Esophagus muscularis mucosa (tissue), 4 donors: ENCODE data around the gene P2RX2. TPM values are rescaled to one million over a fixed set of nuclear protein-coding genes. Genes with fewer than 3 reads are reported as not detected.

Source experiments
- DNase-seq: peaks from one replicate; pipeline ENCODE4 v3.0.0-alpha.2; 2017; ENCODE audit errors: extremely low spot score
- H3K27ac ChIP-seq, 4 donors: fragments of 200-600 bp; sonication (generic); replicated peaks in 1 of 4; 1 replicate in 3 of 4; 2 replicates in 1 of 4; pipeline ENCODE4 v1.5.1; 2016 to 2019; ENCODE audit warnings: mild to moderate bottlenecking in 1 of 4
- H3K27me3 ChIP-seq, 4 donors: fragments of 200-600 bp; sonication (generic); one replicate each; pipeline versions ENCODE4 v1.5.1 to v1.6.0; 2016 to 2019
- H3K36me3 ChIP-seq, 4 donors: fragments of 200-600 bp; sonication (generic); one replicate each; pipeline ENCODE4 v1.5.1; 2016 to 2019
- H3K4me1 ChIP-seq, 4 donors: fragments of 200-600 bp; sonication (generic); one replicate each; pipeline ENCODE4 v1.5.1; 2016 to 2019
- H3K4me3 ChIP-seq, 4 donors: fragments of 200-600 bp; sonication (generic); 1 replicate in 2 of 4; 2 replicates in 2 of 4; pipeline ENCODE4 v1.5.1; 2016 to 2019; ENCODE audit warnings: mild to moderate bottlenecking in 4 of 4, moderate library complexity in 1 of 4
- H3K9me3 ChIP-seq, 4 donors: fragments of 200-600 bp; sonication (generic); 1 replicate in 3 of 4; 2 replicates in 1 of 4; pipeline ENCODE4 v1.5.1; 2016 to 2019
- CTCF ChIP-seq, 3 experiments: fragments of 200-600 bp in 2 of 3; fragments of 450-650 bp in 1 of 3; sonication (generic) in 2 of 3; IDR thresholded peaks; one replicate each; pipeline ENCODE4 v1.5.1; 2017 to 2019; ENCODE audit warnings: antibody characterized with exemption in 3 of 3, mild to moderate bottlenecking in 2 of 3, moderate library complexity in 1 of 3
- EP300 ChIP-seq: sonication (generic); formaldehyde crosslinking; IDR thresholded peaks from one replicate; pipeline ENCODE4 v1.6.1; 2017; ENCODE audit warnings: antibody characterized with exemption
- POLR2A ChIP-seq: fragments of 450-650 bp; IDR thresholded peaks from one replicate; pipeline ENCODE4 v1.6.1; 2017; ENCODE audit warnings: antibody characterized with exemption, moderate library complexity, mild to moderate bottlenecking, low read depth
- POLR2AphosphoS5 ChIP-seq, 2 donors: sonication (generic); formaldehyde crosslinking; IDR thresholded peaks; one replicate each; pipeline ENCODE4 v1.6.1; 2017; ENCODE audit warnings: antibody characterized with exemption in 2 of 2
- WGBS: methylation state at CpG from one replicate; pipeline ENCODE4 v1.1.5; 2018; 5-methylcytosine and 5-hydroxymethylcytosine counted together
- intact Hi-C: fragments of 100-400 bp; cut with DNase I; formaldehyde crosslinking; loops from one replicate; pipeline ENCODE4 v1.15.1; 2023
- total RNA-seq, 4 donors: library from RNA; depleted of rRNA; stranded (reverse); fragments of >200 nt; gene quantifications; one replicate each; pipeline versions ENCODE4 v1.1.0 to v1.2.1, GENCODE V29; 2016

P2RX2 gene
- total RNA-seq, 4 donors from 2014 or later, result 1.7 to 4.1 (median 3.7) TPM

DNA sequence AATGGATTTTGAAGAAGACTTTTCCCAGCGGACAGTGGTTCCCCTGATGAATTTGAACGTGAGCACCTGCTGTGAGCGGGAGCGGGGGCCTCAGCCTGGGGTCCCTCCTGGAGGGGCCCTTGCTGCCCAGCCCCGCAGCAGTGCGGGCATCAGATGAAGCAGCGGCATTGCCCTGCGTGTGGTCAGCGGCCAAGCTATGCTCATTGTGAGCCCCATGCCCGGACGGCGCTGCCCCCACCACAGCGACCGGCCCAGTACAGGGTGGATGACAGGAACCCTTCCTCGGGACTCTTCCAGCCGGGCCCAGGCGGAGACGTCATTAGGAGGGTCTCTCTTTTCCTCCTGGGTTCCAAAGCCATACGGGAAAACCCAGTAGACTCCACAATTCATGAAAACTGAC, 11.6 kb upstream of the P2RX2 start:
- Histone ChIP-seq H3K36me3 (no peaks in the 10 kb centered on the region), H3K9me3 (peaks cover 0 to 8% (median 3%) of the 10 kb centered on the region in 4 donors), H3K27ac (no peak overlapping the region), H3K4me3 (no peak overlapping the region), H3K27me3 (peaks cover 0 to 91% (median 13%) of the 10 kb centered on the region in 4 donors), H3K4me1 (peaks cover 3 to 34% (median 24%) of the 10 kb centered on the region in 4 donors)
- no peak for DNase-seq
- intact Hi-C loops, result no loop called here
- 76% methylated on average over 11 of the region's 19 CpGs for WGBS
- TF ChIP-seq EP300 (no peak), POLR2AphosphoS5 (IDR thresholded peaks at IDR 0.05) (no peak), POLR2A (no peak), CTCF (IDR thresholded peaks at IDR 0.05) (no peak)

- H3K36me3 ChIP-seq, result no peaks in the 10 kb centered on the region
- H3K27me3 ChIP-seq, result peaks cover 0 to 80% (median 9%) of the 10 kb centered on the region in 4 donors
- TF ChIP-seq POLR2AphosphoS5 (IDR thresholded peaks at IDR 0.05), result no peak
- no peak for TF ChIP-seq CTCF (IDR thresholded peaks at IDR 0.05)
- no peak for TF ChIP-seq EP300
Observed at GRCh38 chr12:132608231-132609171, 10.1 kb upstream of the P2RX2 start.

DNA sequence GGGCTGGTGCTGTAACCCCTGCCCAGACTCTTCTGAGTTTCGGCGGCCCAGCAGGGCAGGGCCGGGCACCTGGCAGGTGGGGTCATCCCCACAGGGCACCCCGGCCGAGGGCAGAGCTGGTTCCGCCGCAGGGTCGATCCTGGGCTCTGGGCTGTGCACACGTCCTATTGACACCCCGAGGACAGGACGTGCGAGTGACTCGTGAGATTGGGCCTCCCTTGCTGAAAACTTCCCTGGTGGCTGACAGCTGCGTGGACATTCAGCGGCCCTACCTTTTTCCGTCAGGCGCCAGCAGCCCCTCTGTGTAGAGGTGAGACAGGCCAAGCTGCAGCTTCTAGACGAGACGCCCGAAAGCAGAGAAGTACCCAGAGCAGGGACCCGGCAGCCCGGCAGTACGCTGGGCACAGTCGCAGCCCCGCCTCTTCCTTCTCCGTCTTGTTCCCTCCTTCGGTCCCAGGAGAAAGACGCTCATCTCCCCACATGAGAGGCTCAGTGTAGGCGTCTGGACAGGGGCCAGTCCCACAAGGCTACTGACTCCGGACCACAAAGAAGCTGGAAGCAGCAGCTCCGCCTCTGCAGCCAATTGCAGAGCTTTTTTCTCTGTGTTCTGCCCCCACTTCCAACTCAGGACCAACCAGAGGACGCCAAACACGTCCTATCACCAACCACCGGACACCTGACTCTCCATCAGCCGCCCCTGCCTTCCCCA, 8.4 kb upstream of the P2RX2 start, which contains the start of gene LRCOL1:
LRCOL1 (minus strand) TSS at position 532 of the 709 bp plus-strand sequence. CDS start 4,331 bp downstream, outside the sequence.
- whole genome bisulfite sequencing, result 32% methylated on average over 28 of the region's 35 CpGs
- H3K4me3 ChIP-seq, result peak within 1 kb of the TSS; percentile 11 to 33 (median 17)
- no peaks in the 10 kb centered on the region for H3K36me3 ChIP-seq
- H3K27me3 ChIP-seq, result peaks cover 0 to 66% (median under 1%) of the 10 kb centered on the region in 4 donors
- no peak within 1 kb of the TSS for H3K27ac ChIP-seq
- intact Hi-C loops, result loop anchor here (10.0 kb wide), 1 partner anchor 455 kb away; no protein-coding TSS in a partner anchor
- peaks cover 0 to 12% (median 4%) of the 10 kb centered on the region in 4 donors for H3K9me3 ChIP-seq
- peaks cover 3 to 20% (median 15%) of the 10 kb centered on the region in 4 donors for H3K4me1 ChIP-seq
- TF ChIP-seq POLR2A (no peak), EP300 (no peak), CTCF (IDR thresholded peaks at IDR 0.05) (no peak), POLR2AphosphoS5 (IDR thresholded peaks at IDR 0.05) (no peak)
- no peak for DNase-seq

More at GRCh38 chr12:132608231-132609171, 10.1 kb upstream of the P2RX2 start:
- no peak overlapping the region for H3K27ac ChIP-seq
- DNase-seq, result no peak
- H3K4me3 ChIP-seq, result no peak overlapping the region
- peaks cover 0 to 12% (median 4%) of the 10 kb centered on the region in 4 donors for H3K9me3 ChIP-seq
- intact Hi-C loops, result no loop called here
- whole genome bisulfite sequencing, result 61% methylated on average over 19 of the region's 25 CpGs
- peaks cover 3 to 25% (median 19%) of the 10 kb centered on the region in 4 donors for H3K4me1 ChIP-seq

DNA sequence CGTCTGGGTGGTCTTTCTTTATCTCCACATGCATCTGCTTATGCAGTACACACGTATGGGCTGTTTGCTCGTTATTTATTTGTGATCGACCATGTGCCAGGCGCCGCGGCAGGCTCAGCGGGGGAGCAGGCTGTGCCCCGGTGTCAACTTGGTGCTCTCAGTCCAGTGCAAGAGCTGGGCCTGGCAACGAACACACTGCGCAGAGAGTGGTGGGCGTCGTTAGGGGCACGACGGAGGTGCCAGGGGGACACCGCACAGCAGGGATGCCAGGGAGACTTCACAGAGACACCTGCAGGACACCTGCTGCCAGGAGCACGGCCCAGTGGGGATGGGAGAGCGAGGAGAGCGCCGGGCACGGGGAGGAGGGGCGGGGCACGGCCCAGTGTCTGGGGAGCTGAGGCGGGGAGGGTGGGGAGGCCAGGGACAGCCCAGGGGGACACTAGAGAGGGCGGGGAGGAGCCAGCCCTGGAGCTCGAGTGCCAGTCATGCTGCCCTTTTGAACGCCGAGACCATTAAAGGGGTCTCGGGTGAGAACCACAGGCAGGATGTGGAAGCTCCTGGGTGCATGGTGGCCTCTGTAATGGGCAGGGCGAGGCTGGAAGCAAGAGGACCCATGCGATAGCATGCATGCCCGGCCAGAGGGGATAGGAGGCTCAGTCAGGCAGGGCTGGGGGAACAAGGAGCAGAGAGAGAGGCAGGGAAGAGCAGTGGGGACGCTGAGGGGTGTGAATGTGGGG, 7.5 kb upstream of the P2RX2 start:
- Histone ChIP-seq H3K27me3 (peaks cover 0 to 66% (median 5%) of the 10 kb centered on the region in 4 donors), H3K9me3 (peaks cover 0 to 13% (median 4%) of the 10 kb centered on the region in 4 donors), H3K27ac (no peak overlapping the region), H3K4me1 (peaks cover 3 to 22% (median 15%) of the 10 kb centered on the region in 4 donors), H3K36me3 (no peaks in the 10 kb centered on the region), H3K4me3 (peak overlapping the region in 3 of 4 donors; percentile 11 to 33 (median 14))
- WGBS, result 80% methylated on average over 28 of the region's 33 CpGs
- TF ChIP-seq POLR2A (no peak), EP300 (no peak), CTCF (IDR thresholded peaks at IDR 0.05) (no peak), POLR2AphosphoS5 (IDR thresholded peaks at IDR 0.05) (no peak)
- intact Hi-C loops, result loop anchor here (10.0 kb wide), 1 partner anchor 456 kb away; no protein-coding TSS in a partner anchor
- no peak for DNase-seq
